GM12873 (cell line): ENCODE measurements around the gene CYP2S1.

Experiments used
- CTCF ChIP-seq: IDR thresholded peaks from 2 replicates; pipeline ENCODE4 v1.5.1; 2012; ENCODE audit warnings: low read depth, mild to moderate bottlenecking, moderate library complexity, low read length, control low read depth; ENCODE audit not compliant: insufficient read depth; ENCODE audit errors: missing control alignments

Gene CYP2S1

GRCh38 chr19:41234512-41235168 lies 41.6 kb downstream of the CYP2S1 start:
- no peak for TF ChIP-seq CTCF

- TF ChIP-seq CTCF: no peak
These were observed 42.5 kb downstream of the CYP2S1 start for GRCh38 chr19:41235480-41235879.

GRCh38 chr19:41238244-41238643 lies 45.2 kb downstream of the CYP2S1 start:
- TF ChIP-seq CTCF: no peak

GRCh38 chr19:41239363-41239762 lies 46.3 kb downstream of the CYP2S1 start:
- TF ChIP-seq CTCF: no peak

- TF ChIP-seq CTCF: no peak
These were observed 47.0 kb downstream of the CYP2S1 start for GRCh38 chr19:41239961-41240574.

- no peak for TF ChIP-seq CTCF
These were observed 48.8 kb downstream of the CYP2S1 start for GRCh38 chr19:41241859-41242258.

GRCh38 chr19:41244117-41244516 lies 51.1 kb downstream of the CYP2S1 start:
- no peak for TF ChIP-seq CTCF
